GM12891 (cell line): ENCODE data around the gene MAP3K7CL.

Source experiments
- DNase-seq: peaks from one replicate; pipeline ENCODE4 v3.0.0; 2011; ENCODE audit warnings: low spot score; ENCODE audit not compliant: insufficient read length
- FAIRE-seq: peaks from 2 replicates; lab custom pipeline; 2011; peaks lifted over from hg19 to GRCh38; lab: Jason Lieb, UNC
- PAX5 ChIP-seq: IDR thresholded peaks from 2 replicates; pipeline ENCODE4 v1.6.1; 2011; ENCODE audit warnings: low read length, moderate library complexity, mild to moderate bottlenecking; ENCODE audit not compliant: insufficient read depth, severe bottlenecking
- POLR2A ChIP-seq: IDR thresholded peaks from 2 replicates; pipeline ENCODE4 v1.6.1; 2011; ENCODE audit warnings: low read depth, low read length, control low read depth
- POLR2AphosphoS5 ChIP-seq: IDR thresholded peaks from 2 replicates; pipeline ENCODE4 v1.6.1; 2011; ENCODE audit warnings: low read depth, low read length, control low read depth
- POU2F2 ChIP-seq: IDR thresholded peaks from 2 replicates; pipeline ENCODE4 v1.6.1; 2011; ENCODE audit warnings: low read depth, mild to moderate bottlenecking, control low read depth, low read length, moderate library complexity
- SPI1 ChIP-seq: IDR thresholded peaks from 2 replicates; pipeline ENCODE4 v1.6.1; 2011; ENCODE audit warnings: low read depth, low read length, control low read depth
- TAF1 ChIP-seq: IDR thresholded peaks from 2 replicates; pipeline ENCODE4 v1.6.1; 2011; ENCODE audit warnings: low read depth, low read length, control low read depth

Gene MAP3K7CL

DNA sequence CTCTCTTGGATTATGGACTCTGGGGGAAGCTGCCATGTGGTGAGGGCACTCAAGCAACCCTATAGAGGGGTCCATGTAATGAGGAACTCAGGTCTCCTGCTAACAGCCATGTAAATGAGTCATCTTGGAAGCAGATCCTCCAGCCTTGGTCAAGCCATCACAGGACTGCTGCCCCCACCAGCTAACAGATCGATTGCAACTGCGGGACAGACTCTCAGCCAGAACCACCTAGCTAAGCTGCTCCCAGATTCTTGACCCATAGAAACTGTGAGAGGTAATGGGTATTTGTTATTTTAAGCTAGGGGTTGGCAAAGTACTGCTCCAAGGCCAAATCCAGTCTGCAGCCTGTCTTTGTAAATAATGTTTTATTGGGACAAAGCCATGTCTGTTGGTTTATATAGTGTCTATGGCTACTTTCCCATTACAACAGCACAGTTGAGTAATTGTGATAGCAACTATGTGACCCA is 27.6 kb upstream of the MAP3K7CL start:
- no peak for TF ChIP-seq POLR2AphosphoS5
- no peak for TF ChIP-seq POU2F2
- TF ChIP-seq PAX5 = no peak
- no peak for TF ChIP-seq TAF1
- no peak for TF ChIP-seq SPI1
- no peak for TF ChIP-seq POLR2A
- no peak for DNase-seq
- no peak for FAIRE-seq

DNA sequence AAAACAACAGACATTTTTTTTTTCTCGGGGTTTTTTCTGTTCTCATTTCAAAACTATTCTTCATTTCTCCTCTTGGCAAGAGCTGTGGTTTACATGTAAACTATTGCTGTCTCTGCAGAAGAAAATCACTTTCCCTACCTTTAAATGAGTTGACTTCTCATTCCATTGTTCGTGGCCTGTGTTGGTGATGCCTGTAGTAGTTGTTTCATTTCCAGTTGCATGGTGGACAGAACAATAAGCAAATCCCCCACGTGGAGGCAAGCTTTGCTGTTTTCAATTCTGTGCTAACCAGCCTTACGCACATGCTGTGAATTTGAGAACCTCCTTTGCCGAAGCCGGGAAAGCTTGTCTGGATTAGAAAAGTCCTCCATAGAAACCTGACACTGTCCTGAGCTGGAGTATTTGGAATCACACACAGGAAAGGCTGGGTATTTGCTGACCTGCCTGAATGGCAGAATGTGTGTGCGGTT is 26.2 kb upstream of the MAP3K7CL start:
- no peak for TF ChIP-seq POLR2AphosphoS5
- TF ChIP-seq PAX5 = no peak
- no peak for TF ChIP-seq SPI1
- no peak for TF ChIP-seq POU2F2
- TF ChIP-seq POLR2A = no peak
- no peak for TF ChIP-seq TAF1
- DNase-seq (no peak), FAIRE-seq (no peak)

DNA sequence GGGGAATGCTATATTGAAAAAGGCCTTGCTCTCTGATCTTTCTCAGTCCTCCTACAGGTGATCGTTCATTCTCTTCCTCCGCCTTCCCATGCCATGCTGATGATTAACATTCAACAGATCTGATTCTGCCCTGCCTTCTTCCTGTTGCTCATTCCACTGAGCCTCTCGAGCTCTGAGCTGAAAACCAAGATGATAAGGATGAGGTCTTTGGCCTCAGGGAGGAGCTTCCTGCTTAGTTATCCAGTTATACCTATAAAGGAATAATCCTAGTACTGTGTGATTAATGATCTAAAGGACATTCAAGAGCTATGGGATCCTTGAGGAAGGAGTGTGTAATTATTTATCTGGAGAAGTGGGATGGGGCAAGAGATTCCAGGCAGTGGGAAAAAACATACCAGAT is 25.2 kb upstream of the MAP3K7CL start:
- no peak for DNase-seq
- TF ChIP-seq POU2F2 (no peak), PAX5 (no peak), TAF1 (no peak), POLR2A (no peak), POLR2AphosphoS5 (no peak), SPI1 (no peak)
- FAIRE-seq = no peak

DNA sequence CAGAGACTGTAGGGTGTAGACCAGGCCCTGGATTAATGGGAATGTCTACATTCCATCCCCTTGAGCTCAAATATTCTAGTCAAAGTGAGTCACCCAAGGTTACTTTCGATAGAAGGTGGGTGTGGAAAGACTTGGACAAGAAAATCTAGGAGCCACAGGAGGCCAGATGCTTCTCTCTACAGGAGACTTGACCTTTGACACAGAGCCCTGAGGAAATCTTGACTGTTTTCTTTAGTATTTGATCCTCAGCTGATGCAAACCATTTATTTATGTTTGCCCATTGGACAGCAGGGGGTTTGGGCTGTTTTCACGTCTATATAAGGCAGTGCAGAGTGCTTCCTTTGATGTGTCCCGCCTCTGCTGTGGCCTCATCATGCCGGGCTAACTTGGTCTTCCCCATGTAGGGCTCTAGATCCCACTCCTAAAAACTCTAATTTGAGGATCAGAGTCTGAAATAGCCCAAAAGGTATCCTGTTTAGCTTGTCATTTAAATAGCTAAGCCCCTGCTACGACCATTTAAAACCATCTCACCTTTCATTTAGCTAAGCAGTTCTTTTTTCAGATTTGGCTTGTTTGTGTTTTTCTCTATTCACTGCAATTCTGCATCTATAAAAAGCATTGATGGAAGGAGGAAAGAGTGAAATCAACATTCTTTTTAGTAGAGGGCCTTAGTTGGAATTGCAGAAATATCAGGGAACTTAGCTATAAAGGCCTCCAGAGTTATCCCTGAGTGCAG is 15.5 kb upstream of the MAP3K7CL start:
- TF ChIP-seq POLR2A = no peak
- no peak for TF ChIP-seq POU2F2
- no peak for DNase-seq
- FAIRE-seq = no peak

DNA sequence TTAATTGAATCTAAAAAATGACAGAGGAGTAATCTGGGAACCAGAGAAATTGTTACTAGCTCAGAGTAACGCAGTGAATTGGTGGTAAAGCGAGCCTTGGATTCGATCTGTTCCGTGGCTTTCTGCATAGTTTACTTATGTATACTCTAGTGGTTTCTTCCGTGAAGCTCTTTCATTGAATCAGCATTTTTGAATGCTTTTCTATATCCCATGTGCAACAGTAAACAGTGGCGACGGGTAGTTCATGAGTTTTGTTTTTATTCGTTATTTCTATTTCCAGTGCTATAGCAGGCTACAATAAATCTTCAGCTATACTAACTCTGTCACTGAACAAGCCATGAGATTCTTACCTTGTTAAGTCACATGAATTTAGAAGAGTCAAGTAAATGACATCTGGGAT is 14.5 kb upstream of the MAP3K7CL start:
- no peak for DNase-seq
- TF ChIP-seq TAF1 = no peak
- TF ChIP-seq PAX5 = no peak
- no peak for TF ChIP-seq POLR2AphosphoS5
- no peak for TF ChIP-seq POLR2A
- no peak for TF ChIP-seq POU2F2
- no peak for TF ChIP-seq SPI1
- no peak for FAIRE-seq

DNA sequence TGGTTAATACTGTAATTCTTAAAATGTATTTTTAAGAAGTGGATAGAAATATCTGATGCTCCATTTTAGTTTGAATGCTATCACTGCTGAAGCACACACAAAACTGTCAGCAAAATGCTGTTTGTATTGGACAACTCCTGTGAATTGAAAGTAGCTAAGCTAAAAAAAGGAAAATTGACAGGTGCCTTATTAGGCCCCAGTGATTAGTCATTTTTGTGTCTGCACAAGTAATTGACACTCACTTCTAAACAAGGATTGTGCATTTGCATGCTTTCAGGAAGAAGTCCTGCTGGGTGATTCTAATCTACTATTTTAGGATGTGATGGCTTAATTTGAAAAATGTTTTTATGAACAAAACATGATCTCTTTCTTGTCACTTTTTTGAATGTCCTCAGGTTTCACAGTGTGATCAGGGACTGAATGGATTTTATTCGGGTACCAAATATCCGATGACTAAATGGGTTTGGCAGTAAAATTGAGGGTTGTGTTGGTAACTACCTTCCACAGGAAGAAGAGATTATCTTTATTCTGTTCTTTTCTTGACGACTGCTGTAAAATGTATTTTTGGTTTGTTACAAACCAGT is 13.0 kb upstream of the MAP3K7CL start:
- 0 out of 2 replicates have a peak, but pooled peaks have one; percentile 25 for TF ChIP-seq POU2F2
- TF ChIP-seq TAF1 = no peak
- no peak for DNase-seq
- peak; percentile 62 for FAIRE-seq

DNA sequence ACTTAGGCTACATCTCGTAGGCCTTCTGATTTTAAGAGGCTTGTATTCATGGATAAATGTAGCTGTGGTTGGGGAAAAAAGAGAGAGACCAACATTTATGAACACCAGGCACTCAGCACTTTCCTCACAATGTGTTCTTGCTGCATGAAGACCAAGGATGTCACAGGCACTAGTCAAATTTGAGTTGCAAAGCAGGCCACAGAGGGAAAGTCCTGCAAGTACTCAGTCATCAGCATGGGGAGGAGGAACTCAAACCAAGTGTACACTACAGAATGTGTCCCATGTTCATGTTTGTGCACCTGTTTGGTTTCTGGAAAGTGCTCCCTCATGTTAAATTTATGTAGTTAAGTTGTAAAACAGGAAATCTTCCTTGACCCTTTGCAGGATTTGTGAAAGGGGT is 8.7 kb upstream of the MAP3K7CL start:
- peak; percentile 97 for FAIRE-seq
- DNase-seq = no peak
- peak; percentile 74; the same call in 1 of the 2 replicates for TF ChIP-seq POLR2A
- TF ChIP-seq PAX5 = no peak
- peak; percentile 40; the same call in 1 of the 2 replicates for TF ChIP-seq SPI1
- peak; percentile 56; the same call in 1 of the 2 replicates for TF ChIP-seq TAF1
- TF ChIP-seq POLR2AphosphoS5 = peak; percentile 62
- TF ChIP-seq POU2F2 = peak; percentile 90

DNA sequence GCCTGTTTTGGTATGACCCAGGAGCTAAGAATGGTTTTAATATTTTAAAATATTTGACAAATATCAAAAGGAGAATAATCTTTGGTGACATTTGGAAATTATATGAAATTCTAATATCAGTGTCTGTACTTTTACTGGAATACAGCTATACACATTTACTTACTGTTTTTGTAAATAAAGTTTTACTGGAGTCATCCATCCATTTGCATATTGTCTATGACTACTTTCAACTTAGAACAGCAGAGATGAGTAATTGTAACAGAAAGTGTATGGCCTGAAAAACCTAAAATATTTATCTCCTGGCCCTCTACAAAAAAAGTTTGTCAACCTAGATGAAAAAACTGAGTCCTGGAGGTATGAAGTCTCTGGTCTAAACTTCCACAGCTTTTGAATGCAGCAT is 5.8 kb upstream of the MAP3K7CL start:
- peak; percentile 40 for FAIRE-seq
- DNase-seq = no peak
- TF ChIP-seq PAX5 (no peak), TAF1 (no peak), POLR2A (no peak), POLR2AphosphoS5 (no peak)

DNA sequence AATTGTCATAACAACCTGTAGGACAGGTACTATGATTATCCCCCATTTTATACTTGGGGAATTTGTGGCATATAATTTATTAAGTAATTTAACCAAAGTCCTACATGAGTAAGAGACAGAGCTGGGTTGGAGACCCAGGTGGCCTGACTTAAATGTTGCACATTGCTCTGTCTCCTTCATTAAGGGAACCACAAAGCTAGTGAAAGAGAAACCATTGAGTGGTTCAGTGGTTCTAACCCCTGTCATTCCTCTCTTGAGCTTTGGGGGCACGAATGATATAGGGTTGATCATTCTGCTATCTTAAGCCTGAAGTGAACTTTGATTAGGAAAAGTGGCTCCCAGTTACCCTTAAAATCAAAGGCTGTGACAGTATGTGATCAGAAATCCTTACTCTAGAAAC is 5.3 kb upstream of the MAP3K7CL start:
- no peak for DNase-seq
- FAIRE-seq = peak; percentile 92
- TF ChIP-seq PAX5 = no peak
- TF ChIP-seq POLR2A = no peak
- TF ChIP-seq TAF1 = no peak
- TF ChIP-seq SPI1 = no peak
- no peak for TF ChIP-seq POLR2AphosphoS5
- TF ChIP-seq POU2F2 = no peak

DNA sequence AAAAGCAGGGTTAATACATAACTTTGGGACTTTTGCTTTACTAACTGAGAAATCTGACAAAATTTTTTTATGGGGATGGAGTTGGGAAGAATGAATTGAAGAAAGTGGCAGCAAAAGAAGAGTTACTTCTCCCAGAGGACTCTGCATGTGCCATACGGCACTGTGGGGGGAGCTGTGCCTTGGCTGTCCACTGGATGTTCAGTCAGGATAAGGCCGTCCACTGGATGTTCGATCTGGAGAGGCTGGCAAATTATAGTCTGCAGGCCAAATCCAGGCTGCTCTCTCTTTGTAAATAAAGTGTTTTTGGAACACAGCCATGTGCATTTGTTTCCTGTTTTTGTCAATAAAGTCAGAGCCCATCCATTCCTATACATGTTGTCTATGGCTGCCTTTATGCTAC is 4.5 kb upstream of the MAP3K7CL start:
- no peak for FAIRE-seq
- no peak for TF ChIP-seq SPI1
- no peak for TF ChIP-seq TAF1
- no peak for TF ChIP-seq POLR2A
- TF ChIP-seq POU2F2 = no peak
- TF ChIP-seq POLR2AphosphoS5 = no peak
- no peak for TF ChIP-seq PAX5
- no peak for DNase-seq

DNA sequence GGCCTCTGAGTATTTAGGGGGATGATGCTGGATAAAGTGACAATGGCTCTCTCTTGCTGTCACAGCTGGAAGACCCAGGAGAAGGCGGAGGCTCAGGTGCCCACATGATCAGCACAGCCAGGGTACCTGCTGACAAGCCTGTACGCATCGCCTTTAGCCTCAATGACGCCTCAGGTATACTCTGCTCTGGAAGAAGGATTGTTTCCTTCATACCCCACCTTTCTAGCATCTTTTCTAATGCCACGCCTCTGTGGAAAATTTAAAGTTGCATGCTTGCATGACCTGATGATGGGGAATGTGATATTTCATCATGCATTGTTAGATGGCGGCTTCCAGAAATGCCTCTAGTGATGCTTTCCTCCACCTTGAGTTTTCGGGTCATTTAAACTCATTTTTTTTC is 2.8 kb downstream of the MAP3K7CL start:
- no peak for DNase-seq
- no peak for FAIRE-seq
- TF ChIP-seq POLR2AphosphoS5 = no peak
- TF ChIP-seq PAX5 = no peak
